ENCODE results near the gene SETDB2.

Gene SETDB2

DNA sequence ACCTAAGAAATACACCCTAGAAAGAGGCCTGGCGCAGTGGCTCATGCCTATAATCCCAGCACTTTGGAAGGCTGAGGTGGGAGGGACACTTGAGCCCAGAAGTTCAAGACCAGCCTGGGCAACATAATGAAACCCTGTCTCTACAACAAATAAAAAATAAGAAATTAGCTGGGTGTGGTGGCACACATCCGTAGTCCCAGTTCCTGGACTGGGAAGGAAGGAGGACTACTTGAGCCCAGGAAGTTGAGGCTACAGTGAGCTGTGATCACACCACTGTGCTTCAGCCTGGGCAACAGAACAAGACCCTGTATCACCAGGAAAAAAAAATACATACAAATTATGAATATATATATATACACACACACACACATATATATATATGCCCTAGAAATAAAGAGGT lies 94.3 kb downstream of the SETDB2 start:
- no peak for DNase-seq

DNA sequence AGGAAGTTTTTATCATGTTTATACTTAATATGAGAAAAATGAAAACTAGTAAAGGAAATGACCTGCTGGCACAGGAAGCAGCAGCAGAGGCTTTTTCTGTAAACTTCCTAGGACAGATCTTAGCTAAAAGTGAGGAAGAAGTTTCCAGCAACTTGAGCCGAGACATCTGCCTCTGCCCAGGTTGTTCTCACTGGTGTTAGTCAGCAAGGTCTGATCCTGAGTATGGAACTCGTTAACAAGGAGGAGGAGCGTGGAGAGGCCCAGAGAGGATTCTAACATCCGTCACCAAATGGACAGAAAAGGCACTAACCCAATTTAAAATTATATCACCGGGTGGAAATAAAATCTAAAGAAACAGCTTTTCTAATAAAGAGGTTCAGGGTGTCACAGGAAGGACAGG lies 95.2 kb downstream of the SETDB2 start:
- DNase-seq, result no peak

DNA sequence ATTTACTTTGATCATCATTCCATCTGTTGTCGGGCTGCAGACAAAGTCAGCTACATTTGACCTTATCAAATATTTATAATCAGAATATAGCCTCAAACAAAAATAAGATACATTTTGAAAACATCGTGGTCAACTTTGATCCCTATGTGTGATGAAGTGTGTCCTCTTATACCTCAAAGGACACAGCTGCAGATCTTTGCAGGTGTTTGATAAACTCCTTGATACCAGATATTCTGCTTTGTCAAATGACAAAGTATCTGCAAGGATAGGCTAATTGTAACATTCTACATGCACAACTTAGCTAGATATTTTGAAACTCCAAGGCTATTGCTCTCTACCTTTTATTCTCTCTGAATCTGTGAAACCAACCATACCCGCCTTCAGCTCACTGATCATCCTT lies 95.7 kb downstream of the SETDB2 start:
- DNase-seq, result no peak

DNA sequence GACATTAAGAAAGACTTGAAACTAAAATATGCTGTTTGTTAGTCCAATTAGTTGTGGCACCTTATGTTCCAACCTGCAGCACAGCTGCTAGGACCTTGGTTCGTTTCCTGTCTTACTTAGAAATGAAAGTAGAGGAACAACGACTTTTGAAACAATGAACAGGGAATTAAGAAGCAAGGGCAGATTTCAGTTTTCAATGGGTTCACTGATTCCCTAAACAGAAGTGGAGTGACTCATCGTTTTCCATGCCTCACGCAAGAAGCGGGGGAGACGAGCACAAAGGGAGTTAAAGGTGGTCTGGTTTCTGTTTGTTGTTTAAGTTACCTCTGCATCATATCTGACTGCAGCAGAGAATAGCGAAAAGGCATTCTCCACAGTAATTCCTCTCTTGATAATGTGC lies 96.5 kb downstream of the SETDB2 start:
- no peak for DNase-seq

DNA sequence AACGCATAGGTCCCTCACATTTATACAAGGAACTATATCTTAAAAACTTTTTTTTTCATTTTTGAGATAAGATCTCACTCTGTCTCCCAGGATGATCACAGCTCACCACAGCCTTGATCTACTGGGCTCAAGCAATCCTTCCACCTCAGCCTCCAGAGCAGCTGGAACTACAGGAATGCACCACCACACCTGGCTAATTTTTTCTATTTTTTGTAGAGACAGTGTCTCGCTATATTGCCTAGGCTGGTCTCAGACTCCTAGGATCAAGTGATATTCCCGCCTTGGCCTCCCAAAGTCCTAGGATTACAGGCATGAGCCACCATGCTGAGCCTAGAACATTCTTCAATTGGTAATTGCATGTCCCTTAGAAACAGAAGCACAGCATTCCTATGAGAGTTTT lies 99.6 kb downstream of the SETDB2 start:
- DNase-seq, result no peak

Measured in activated CD4-positive, alpha-beta T cell treated with anti-CD3 and anti-CD28 coated beads for 1 hour (primary cell).